Panc1 (cell line): ENCODE data around the gene IFIH1. TPM values are rescaled to one million over a fixed set of nuclear protein-coding genes. Genes with fewer than 3 reads are reported as not detected.

Source experiments
- ATAC-seq: fragments of 200-7000 bp; cut with Tn5 transposase; 2 replicates; pipeline ENCODE4 v1.9.1; 2020; ENCODE audit warnings: mild to moderate bottlenecking, moderate library complexity
- BruUV-seq: library from RNA; stranded (reverse); fragments of 400-500 nt; replicated peaks from 2 replicates; lab custom pipeline; 2021; lab: Mats Ljungman, UMichigan
- CTCF ChIA-PET: fragments of 300-600 bp; sonication (Branson Sonifier 250); formaldehyde crosslinking; loops from one replicate; lab custom pipeline; 2022; ENCODE audit warnings: antibody characterized with exemption; lab: Charles Lee
- POLR2A ChIA-PET: fragments of 300-600 bp; sonication (Branson Sonifier 250); formaldehyde crosslinking; loops from one replicate; lab custom pipeline; 2022; ENCODE audit warnings: antibody characterized with exemption; lab: Charles Lee
- DNase-seq: peaks from one replicate; pipeline ENCODE4 v3.0.0-alpha.2; 2010; ENCODE audit warnings: low read depth, low spot score
- H3K27ac ChIP-seq: 2 replicates; pipeline ENCODE4 v1.5.1; 2011; ENCODE audit warnings: mild to moderate bottlenecking, low read length, inconsistent platforms
- H3K27me3 ChIP-seq: fragments of 200-500 bp; sonication (Bioruptor generic); 2 replicates; pipeline ENCODE4 v1.6.0; 2014; ENCODE audit warnings: low read length, inconsistent platforms; ENCODE audit not compliant: control insufficient read depth, insufficient read depth
- H3K36me3 ChIP-seq: fragments of 200-500 bp; sonication (Bioruptor generic); 2 replicates; pipeline ENCODE4 v1.5.1; 2014; ENCODE audit warnings: inconsistent platforms, mild to moderate bottlenecking, low read length, moderate library complexity; ENCODE audit not compliant: control insufficient read depth, insufficient read depth
- H3K4me1 ChIP-seq: 2 replicates; pipeline ENCODE4 v1.5.1; 2011; ENCODE audit warnings: inconsistent platforms, mild to moderate bottlenecking, low read length, moderate library complexity; ENCODE audit not compliant: control insufficient read depth, insufficient read depth
- H3K4me3 ChIP-seq, 2 experiments: 2 replicates each; pipeline ENCODE4 v1.5.1; 2011 to 2012; ENCODE audit warnings: low read depth in 2 of 2, low read length in 2 of 2, mild to moderate bottlenecking in 2 of 2, inconsistent platforms in 1 of 2, moderate library complexity in 1 of 2
- H3K9me3 ChIP-seq: fragments of 200-500 bp; sonication (Bioruptor generic); 2 replicates; pipeline ENCODE4 v1.5.1; 2014; ENCODE audit warnings: low read depth, mild to moderate bottlenecking, inconsistent platforms, low read length, moderate library complexity; ENCODE audit not compliant: control insufficient read depth, insufficient read depth
- POLR2AphosphoS5 ChIP-seq: IDR thresholded peaks from 2 replicates; pipeline ENCODE4 v1.6.1; 2012; ENCODE audit warnings: mild to moderate bottlenecking, low read depth, low read length, moderate library complexity
- SIN3A ChIP-seq: IDR thresholded peaks from 2 replicates; pipeline ENCODE4 v1.6.1; 2012; ENCODE audit warnings: low read depth, mild to moderate bottlenecking, low read length, moderate library complexity, borderline replicate concordance; ENCODE audit not compliant: insufficient read depth
- TCF7L2 ChIP-seq: IDR thresholded peaks from 2 replicates; pipeline ENCODE4 v1.6.1; 2011; ENCODE audit warnings: mild to moderate bottlenecking, low read depth, low read length, inconsistent platforms
- in situ Hi-C: cut with HindIII; loops from 2 replicates; pipeline ENCODE4 v1.10.0; 2016; ENCODE audit warnings: low sequenced_read_pairs, low pct_unique_long_range_greater_than_20kb
- intact Hi-C: fragments of 100-400 bp; cut with micrococcal nuclease; formaldehyde crosslinking; loops from one replicate; pipeline ENCODE4 v1.10.0; 2022; ENCODE audit not compliant: unreplicated experiment
- total RNA-seq: library from RNA; stranded (reverse); gene quantifications from one replicate; pipeline ENCODE4 v1.2.1, GENCODE V29; 2021; ENCODE audit not compliant: unreplicated experiment
- TF ChIP-seq, protein P1 (sequence below): fragments of 450-650 bp; IDR thresholded peaks from 2 replicates; pipeline ENCODE4 v1.5.1; 2017; ENCODE audit warnings: mild to moderate bottlenecking
- TF ChIP-seq, protein P2 (sequence below), 2 experiments: IDR thresholded peaks; 2 replicates each; pipeline ENCODE4 v1.6.1; 2011 to 2012; ENCODE audit warnings: low read depth in 2 of 2, control low read depth in 1 of 2, low read length in 1 of 2, mild to moderate bottlenecking in 1 of 2, moderate library complexity in 1 of 2; ENCODE audit not compliant: insufficient read depth in 1 of 2

IFIH1 gene
- total RNA-seq, 1 experiment from 2014 or later: 15.4 TPM

DNA sequence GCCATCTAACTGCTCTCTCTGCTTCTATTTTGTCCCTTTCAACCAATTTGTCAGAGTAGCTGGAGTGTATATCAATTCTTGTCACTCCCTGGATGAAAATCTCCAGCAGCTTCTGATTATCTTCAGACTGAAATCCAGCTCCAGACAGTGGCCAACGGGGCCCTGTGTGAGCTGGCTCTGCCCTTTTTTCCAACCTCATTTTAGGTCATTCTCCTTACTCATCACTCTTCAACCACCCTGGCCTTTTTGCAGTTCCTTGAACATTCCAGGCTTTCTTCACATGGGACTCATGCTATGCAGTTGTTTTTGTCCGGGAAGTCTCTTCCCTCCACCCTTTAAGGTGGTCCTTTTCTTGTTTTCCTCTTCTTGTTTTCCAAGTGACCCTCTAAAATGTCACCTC is 59.8 kb downstream of the IFIH1 start:
- no peaks in the 10 kb centered on the region for H3K9me3 ChIP-seq
- ChIA-PET CTCF (no interaction called here), POLR2A (no interaction called here)
- H3K27me3 ChIP-seq: no peaks in the 10 kb centered on the region
- intact Hi-C loops (no loop called here), in situ Hi-C loops (no loop called here)
- no peak overlapping the region for H3K27ac ChIP-seq
- BruUV-seq: no TSS peak
- H3K4me3 ChIP-seq: no peak overlapping the region
- H3K36me3 ChIP-seq: no peaks in the 10 kb centered on the region
- no peaks in the 10 kb centered on the region for H3K4me1 ChIP-seq
- TF ChIP-seq, protein P1, sequence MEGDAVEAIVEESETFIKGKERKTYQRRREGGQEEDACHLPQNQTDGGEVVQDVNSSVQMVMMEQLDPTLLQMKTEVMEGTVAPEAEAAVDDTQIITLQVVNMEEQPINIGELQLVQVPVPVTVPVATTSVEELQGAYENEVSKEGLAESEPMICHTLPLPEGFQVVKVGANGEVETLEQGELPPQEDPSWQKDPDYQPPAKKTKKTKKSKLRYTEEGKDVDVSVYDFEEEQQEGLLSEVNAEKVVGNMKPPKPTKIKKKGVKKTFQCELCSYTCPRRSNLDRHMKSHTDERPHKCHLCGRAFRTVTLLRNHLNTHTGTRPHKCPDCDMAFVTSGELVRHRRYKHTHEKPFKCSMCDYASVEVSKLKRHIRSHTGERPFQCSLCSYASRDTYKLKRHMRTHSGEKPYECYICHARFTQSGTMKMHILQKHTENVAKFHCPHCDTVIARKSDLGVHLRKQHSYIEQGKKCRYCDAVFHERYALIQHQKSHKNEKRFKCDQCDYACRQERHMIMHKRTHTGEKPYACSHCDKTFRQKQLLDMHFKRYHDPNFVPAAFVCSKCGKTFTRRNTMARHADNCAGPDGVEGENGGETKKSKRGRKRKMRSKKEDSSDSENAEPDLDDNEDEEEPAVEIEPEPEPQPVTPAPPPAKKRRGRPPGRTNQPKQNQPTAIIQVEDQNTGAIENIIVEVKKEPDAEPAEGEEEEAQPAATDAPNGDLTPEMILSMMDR: no peak
- TF ChIP-seq TCF7L2 (no peak), SIN3A (no peak), POLR2AphosphoS5 (no peak)
- TF ChIP-seq, protein P2, sequence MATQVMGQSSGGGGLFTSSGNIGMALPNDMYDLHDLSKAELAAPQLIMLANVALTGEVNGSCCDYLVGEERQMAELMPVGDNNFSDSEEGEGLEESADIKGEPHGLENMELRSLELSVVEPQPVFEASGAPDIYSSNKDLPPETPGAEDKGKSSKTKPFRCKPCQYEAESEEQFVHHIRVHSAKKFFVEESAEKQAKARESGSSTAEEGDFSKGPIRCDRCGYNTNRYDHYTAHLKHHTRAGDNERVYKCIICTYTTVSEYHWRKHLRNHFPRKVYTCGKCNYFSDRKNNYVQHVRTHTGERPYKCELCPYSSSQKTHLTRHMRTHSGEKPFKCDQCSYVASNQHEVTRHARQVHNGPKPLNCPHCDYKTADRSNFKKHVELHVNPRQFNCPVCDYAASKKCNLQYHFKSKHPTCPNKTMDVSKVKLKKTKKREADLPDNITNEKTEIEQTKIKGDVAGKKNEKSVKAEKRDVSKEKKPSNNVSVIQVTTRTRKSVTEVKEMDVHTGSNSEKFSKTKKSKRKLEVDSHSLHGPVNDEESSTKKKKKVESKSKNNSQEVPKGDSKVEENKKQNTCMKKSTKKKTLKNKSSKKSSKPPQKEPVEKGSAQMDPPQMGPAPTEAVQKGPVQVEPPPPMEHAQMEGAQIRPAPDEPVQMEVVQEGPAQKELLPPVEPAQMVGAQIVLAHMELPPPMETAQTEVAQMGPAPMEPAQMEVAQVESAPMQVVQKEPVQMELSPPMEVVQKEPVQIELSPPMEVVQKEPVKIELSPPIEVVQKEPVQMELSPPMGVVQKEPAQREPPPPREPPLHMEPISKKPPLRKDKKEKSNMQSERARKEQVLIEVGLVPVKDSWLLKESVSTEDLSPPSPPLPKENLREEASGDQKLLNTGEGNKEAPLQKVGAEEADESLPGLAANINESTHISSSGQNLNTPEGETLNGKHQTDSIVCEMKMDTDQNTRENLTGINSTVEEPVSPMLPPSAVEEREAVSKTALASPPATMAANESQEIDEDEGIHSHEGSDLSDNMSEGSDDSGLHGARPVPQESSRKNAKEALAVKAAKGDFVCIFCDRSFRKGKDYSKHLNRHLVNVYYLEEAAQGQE (IDR thresholded peaks at IDR 0.05; ENCODE audit: insufficient read depth in 1 of 2, low read depth in 2 of 2, low read length in 1 of 2): no peak
- ATAC-seq: no peak
- no peak for DNase-seq

DNA sequence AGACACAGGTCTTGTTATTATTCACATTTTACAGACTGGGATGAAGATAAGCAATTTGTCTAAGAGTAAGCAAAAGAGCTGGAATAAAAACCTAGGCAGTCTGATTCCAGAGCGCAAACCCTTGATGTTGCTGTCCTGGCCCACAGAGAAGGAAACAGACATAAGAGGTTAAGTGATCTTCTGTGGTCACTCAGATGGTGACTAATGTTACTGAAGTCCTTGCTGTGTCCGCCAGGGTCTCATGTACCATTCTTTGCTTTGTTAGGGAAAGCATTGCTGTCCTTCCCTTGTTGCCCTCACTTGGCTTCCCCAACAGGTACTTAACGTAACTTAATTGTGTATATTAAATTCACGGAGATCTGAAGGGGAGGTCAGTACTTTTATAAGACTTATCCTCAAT is 60.3 kb downstream of the IFIH1 start:
- no peaks in the 10 kb centered on the region for H3K27me3 ChIP-seq
- ATAC-seq (no peak), DNase-seq (no peak)
- H3K36me3 ChIP-seq: no peaks in the 10 kb centered on the region
- TF ChIP-seq, protein P2 (IDR thresholded peaks at IDR 0.05; ENCODE audit: insufficient read depth in 1 of 2, low read depth in 2 of 2, low read length in 1 of 2): no peak
- TF ChIP-seq POLR2AphosphoS5: no peak
- no peak for TF ChIP-seq SIN3A
- TF ChIP-seq, protein P1: no peak
- TF ChIP-seq TCF7L2: no peak
- no peak overlapping the region for H3K4me3 ChIP-seq
- ChIA-PET POLR2A (no interaction called here), CTCF (no interaction called here)
- intact Hi-C loops (no loop called here), in situ Hi-C loops (no loop called here)
- H3K4me1 ChIP-seq: no peaks in the 10 kb centered on the region
- no TSS peak for BruUV-seq
- H3K9me3 ChIP-seq: no peaks in the 10 kb centered on the region
- H3K27ac ChIP-seq: no peak overlapping the region
